NCI-H69 (cell line): ENCODE data around the gene CLECL1.
A peak's percentile ranks its signal among the peaks of the same experiment; 100 is the strongest.
"Not testable (repeated sequence)": the region's sequence is repeated elsewhere in the genome, so short reads cannot be mapped to it uniquely, and the experiment has no call there.

Experiments used
- DNase-seq: peaks from one replicate; lab custom pipeline; 2025; lab: John Stamatoyannopoulos, UW

CLECL1 gene

DNA sequence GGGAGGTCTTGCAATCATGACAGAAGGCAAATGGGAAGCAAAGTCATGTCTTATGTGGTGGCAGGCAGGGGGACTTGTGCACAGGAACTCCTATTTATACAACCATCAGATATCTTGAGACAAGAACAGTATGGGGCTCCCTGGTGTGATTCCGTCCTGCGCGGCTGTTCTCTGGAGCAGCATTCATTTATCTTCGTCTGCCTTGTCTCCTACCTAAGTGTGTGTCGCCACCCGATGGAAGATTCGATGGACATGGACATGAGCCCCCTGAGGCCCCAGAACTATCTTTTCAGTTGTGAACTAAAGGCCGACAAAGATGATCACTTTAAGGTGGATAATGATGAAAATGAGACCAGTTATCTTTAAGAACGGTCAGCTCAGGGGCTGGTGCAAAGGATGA is 37.7 kb downstream of the CLECL1 start:
- DNase-seq: not testable (repeated sequence)

DNA sequence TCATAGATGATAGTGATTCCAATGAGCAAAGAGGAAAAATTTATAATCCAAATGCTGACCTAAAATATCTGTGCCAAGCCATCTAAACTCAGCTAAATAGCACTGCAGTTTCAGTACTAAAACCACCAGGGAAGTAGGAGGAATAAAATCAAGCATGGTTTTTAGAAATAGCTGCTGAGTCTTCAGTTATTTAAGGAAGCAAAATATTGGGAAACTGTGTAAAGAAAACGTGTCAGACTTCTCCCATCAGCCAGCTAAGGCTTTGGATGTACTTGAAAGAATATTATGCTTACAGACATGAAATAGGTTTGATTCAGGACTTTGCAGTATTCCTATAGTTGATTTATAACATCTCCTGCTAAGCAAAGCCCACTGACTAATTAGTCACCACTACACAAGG is 38.7 kb downstream of the CLECL1 start:
- DNase-seq: no peak

DNA sequence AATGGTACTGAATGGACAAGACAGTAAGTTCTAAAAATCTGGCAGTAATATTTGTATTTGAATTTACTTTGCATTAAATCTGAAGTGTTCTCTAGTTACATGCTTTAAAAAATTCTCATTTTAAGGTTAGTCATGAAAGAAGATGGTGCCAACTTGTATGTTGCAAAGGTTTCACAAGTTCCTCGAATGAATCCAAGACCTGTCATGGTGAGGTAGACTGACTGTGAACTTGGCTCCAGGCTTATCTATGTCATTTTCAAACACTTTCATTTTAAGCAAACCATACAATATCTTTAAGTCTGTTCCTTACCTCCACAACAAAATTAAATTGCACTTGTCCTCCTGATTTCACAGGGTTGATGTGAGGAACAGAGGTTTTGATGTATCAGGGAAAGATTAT is 40.0 kb downstream of the CLECL1 start:
- no peak for DNase-seq

DNA sequence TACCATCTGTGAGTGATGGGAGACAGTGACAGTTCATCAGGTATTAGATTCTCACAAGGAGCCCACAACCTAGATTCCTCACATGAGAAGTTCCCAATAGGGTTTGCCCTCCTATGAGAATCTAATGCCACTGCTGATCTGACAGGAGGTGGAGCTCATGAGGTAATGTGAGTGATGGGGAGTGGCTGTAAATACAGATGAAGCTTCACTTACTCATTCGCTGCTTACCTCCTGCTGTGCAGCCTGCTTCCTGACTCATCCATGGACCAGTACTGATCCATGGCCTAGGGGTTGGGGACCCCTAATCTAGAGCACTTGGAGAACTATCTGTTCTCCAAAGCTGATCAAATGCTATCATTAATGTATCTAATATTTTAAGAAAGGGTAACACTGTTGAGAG is 45.7 kb downstream of the CLECL1 start:
- no peak for DNase-seq

DNA sequence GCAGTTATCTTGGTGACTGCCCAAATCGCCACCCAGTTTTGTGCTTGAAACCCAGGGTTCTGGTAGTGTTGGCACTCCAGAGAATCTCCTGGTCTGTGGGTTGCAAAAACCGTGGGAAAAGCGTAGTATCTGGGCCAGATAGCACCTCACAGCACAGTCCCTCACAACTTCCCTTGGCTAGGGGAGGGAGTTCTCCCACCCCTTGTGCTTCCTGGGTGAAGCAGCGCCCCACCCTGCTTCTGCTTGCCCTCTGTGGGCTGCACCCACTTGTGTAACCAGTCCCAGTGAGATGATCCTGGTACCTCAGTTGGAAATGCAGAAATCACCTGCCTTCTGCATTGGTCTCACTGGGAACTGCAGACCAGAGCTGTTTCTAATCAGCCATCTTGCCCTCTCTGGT is 47.0 kb downstream of the CLECL1 start:
- DNase-seq: no peak

DNA sequence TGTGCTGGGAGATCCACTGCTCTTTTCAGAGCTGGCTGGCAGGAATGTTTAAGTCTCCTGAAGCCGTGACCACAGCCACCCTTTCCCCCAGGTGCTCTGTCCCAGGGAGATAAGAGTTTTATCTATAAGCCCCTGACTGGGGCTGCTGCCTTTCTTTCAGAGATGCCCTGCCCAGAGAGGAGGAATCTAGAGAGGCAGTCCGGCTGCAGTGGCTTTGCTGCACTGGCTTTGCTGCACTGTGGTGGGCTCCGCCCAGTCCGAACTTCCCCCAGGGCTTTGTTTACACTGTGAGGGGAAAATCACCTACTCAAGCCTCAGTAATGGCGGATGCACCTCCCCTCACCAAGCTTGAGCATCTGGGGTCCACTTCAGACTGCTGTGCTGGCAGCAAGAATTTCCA is 47.5 kb downstream of the CLECL1 start:
- peak; percentile 33 for DNase-seq

DNA sequence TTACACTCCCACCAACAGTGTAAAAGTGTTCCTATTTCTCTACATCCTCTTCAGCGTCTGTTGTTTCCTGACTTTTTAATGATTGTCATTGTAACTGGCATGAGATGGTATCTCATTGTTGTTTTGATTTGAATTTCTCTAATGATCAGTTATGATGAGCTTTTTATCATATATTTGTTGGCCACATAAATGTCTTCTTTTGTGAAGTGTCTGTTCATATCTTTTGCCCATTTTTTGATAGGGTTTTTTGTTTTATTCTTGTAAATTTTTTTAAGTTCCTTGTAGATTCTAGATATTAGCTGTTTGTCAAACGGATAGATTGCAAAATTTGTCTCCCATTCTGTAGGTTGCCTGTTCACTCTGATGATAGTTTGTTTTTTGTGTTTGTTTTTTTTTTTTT is 49.9 kb downstream of the CLECL1 start:
- DNase-seq: not testable (repeated sequence)

DNA sequence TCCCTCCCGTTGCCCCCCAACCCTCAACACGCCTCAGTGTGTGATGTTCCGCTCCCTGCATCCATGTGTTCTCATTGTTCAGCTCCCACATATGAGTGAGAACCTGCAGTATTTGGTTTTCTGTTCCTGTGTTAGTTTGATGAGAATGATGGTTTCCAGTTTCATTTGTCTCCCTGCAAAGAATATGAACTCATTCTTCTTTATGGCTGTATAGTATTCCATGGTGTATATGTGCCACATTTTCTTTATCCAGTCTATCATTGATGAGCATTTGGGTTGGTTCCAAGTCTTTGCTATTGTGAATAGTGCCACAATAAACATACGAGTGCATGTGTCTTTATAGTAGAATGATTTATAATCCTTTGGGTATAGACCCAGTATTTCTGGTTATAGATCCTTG is 50.4 kb downstream of the CLECL1 start:
- DNase-seq: not testable (repeated sequence)

DNA sequence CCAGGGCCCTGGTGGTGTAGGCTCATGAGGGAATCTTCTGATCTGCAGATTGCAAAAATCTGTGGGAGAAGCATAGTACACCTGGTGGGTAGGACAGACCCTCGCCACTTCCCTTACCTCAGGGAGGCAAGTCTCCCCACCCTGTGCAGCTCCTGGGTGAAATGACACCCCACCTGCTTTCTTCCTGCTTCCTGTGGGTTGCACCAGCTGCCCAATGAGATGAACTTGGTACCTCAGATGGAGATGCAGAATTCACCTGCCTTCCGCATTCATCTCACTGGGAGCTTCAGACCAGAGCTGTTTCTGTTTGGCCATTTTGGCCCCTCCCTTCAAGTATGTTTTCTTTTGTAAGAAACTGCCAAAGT is 58.7 kb downstream of the CLECL1 start:
- no peak for DNase-seq

DNA sequence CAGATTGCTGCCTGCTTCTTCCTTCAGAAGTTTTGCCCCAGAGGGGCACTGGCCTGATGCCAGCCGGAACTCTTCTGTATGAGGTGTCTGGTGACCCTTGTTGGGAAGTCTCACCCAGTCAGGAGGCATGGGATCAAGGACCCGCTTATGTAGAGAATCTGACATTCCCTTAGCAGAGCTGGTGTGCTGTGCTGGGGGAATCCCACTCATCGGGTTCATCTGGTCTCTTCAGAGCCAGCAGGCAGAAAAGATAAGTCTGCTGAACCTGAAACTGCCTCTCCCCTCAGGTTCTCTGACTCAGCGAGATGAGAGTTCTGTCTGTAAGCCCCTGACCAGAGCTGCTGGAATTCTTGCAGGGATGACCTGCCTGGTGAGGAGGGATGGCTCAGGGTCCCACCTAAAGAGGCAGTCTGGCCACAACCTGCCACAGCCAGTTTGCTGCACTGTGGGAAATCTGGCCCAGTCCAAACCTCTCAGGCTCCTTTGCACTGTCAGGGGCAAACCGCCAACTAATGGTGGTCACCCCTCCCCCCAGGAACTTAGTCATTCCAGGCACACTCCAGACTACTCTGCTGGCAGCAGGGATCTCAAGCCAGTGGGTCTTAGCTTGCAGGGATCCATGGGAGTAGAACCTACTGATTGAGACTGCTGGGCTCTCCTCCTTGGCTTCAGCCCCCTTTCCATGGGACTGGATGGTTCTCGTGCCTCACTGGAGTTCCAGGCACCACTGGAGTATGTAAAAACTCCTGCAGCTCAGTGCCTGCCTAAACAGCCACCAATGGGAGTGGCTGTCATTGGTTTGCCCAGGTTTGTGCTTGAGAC is 59.3 kb downstream of the CLECL1 start:
- DNase-seq: peak; percentile 17
